Right lobe of liver (tissue), 4 donors: Measurements from ENCODE around the gene MYO1F.

ENCODE experiments used
- POLR2A ChIP-seq: fragments of 450-650 bp; IDR thresholded peaks from one replicate; pipeline ENCODE4 v1.6.1; 2017; ENCODE audit warnings: antibody characterized with exemption, mild to moderate bottlenecking
- TF ChIP-seq, protein P1 (sequence below), 4 donors: fragments of 200-600 bp in 3 of 4; fragments of 450-650 bp in 1 of 4; IDR thresholded peaks; one replicate each; pipeline versions ENCODE4 v1.5.1 to v1.8.0; 2016 to 2022; ENCODE audit warnings: antibody characterized with exemption in 4 of 4, mild to moderate bottlenecking in 2 of 4
- donor health status: DM: no; HTN: no; CAD: no.
- donor health status: DM: no; HTN: no; CAD: no.
- donor health status: DM: no; HTN: yes; CAD: no.

DNA sequence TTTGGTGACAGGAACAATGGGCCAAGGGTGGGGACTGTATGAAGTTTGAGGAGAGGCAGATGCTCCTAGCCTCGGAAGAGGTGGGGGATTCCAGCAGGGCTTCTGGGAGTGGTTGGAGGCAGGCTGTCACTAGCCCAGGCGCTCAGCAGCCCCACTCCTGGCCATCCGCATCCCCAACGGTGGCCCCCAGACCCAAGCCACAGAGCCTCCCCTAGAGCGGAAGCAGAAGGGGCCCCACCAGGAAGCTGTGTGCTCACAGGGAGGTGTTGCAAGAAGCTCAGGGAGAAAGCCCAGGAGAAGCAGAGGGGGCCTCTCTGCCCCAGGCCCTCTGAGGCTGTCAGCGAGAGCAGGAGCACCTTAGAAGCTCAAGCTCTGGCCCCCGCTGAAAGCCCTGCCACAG, 83.1 kb downstream of the MYO1F start:
- TF ChIP-seq, protein P1, sequence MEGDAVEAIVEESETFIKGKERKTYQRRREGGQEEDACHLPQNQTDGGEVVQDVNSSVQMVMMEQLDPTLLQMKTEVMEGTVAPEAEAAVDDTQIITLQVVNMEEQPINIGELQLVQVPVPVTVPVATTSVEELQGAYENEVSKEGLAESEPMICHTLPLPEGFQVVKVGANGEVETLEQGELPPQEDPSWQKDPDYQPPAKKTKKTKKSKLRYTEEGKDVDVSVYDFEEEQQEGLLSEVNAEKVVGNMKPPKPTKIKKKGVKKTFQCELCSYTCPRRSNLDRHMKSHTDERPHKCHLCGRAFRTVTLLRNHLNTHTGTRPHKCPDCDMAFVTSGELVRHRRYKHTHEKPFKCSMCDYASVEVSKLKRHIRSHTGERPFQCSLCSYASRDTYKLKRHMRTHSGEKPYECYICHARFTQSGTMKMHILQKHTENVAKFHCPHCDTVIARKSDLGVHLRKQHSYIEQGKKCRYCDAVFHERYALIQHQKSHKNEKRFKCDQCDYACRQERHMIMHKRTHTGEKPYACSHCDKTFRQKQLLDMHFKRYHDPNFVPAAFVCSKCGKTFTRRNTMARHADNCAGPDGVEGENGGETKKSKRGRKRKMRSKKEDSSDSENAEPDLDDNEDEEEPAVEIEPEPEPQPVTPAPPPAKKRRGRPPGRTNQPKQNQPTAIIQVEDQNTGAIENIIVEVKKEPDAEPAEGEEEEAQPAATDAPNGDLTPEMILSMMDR (IDR thresholded peaks at IDR 0.05), result no peak
- TF ChIP-seq POLR2A, result no peak
